ENCODE data around the gene RNF224. TPM values are rescaled to one million over a fixed set of nuclear protein-coding genes. Genes with fewer than 3 reads are reported as not detected.
A peak's percentile ranks its signal among the peaks of the same experiment; 100 is the strongest.

RNF224 gene
- total RNA-seq, 2 experiments from 2014 or later: 0.14 TPM; not detected in 1

- Mint-ChIP-seq H3K27me3 (no peaks in the 10 kb centered on the region), H3K9me3 (no peaks in the 10 kb centered on the region), H3K4me1 (ENCODE audit: low read depth) (peaks cover under 1% of the 10 kb centered on the region), H3K4me3 (peak overlapping the region; percentile 20), H3K36me3 (ENCODE audit: low read depth) (peaks cover 5% of the 10 kb centered on the region), H3K27ac (no peak overlapping the region)
- H3K27ac ChIP-seq (ENCODE audit: low read depth in 1 of 2, low read length in 2 of 2): no peak overlapping the region
- DNase-seq: no peak
- intact Hi-C loops (cut with DNase I, micrococcal nuclease): no loop called here
- peaks cover 0 to 6% of the 10 kb centered on the region in 2 experiments for H3K9me3 ChIP-seq (ENCODE audit: control insufficient read depth in 1 of 2, insufficient read depth in 1 of 2, low read length in 2 of 2)
- ChIA-PET CTCF (no interaction called here), POLR2A (no interaction called here)
- no peak for ATAC-seq (ENCODE audit: poor library complexity)
- peaks cover 17% of the 10 kb centered on the region for H3K4me1 ChIP-seq (ENCODE audit: insufficient read depth, low read length)
- TF ChIP-seq CTCF (IDR thresholded peaks at IDR 0.05): no peak
- no peaks in the 10 kb centered on the region for H3K27me3 ChIP-seq (ENCODE audit: control insufficient read depth in 1 of 2, insufficient read depth in 2 of 2, low read length in 2 of 2)
- H3K4me3 ChIP-seq (ENCODE audit: low read length): no peak overlapping the region
- H3K36me3 ChIP-seq (ENCODE audit: insufficient read depth, low read length): peaks cover 6% of the 10 kb centered on the region
These were observed 31.6 kb upstream of the RNF224 start for GRCh38 chr9:137195525-137196220.

GRCh38 chr9:137198051-137198901, 29.0 kb upstream of the RNF224 start:
- CTCF ChIA-PET: interaction anchor here (0.6 kb wide), 1 partner anchor 41 kb away, joined by 3 read pairs; no protein-coding TSS in a partner anchor

More at GRCh38 chr9:137198051-137198901, 29.0 kb upstream of the RNF224 start:
- Histone ChIP-seq H3K4me1 (ENCODE audit: insufficient read depth, low read length) (peaks cover 29% of the 10 kb centered on the region), H3K27me3 (ENCODE audit: control insufficient read depth in 1 of 2, insufficient read depth in 2 of 2, low read length in 2 of 2) (no peaks in the 10 kb centered on the region), H3K4me3 (ENCODE audit: low read length) (no peak overlapping the region), H3K9me3 (ENCODE audit: control insufficient read depth in 1 of 2, insufficient read depth in 1 of 2, low read length in 2 of 2) (peaks cover 0 to 6% of the 10 kb centered on the region in 2 experiments), H3K36me3 (ENCODE audit: insufficient read depth, low read length) (no peaks in the 10 kb centered on the region), H3K27ac (ENCODE audit: low read depth in 1 of 2, low read length in 2 of 2) (no peak overlapping the region)
- Mint-ChIP-seq H3K9me3 (no peaks in the 10 kb centered on the region), H3K4me1 (ENCODE audit: low read depth) (peaks cover 10% of the 10 kb centered on the region), H3K27ac (no peak overlapping the region), H3K4me3 (peak overlapping the region; percentile 51), H3K36me3 (ENCODE audit: low read depth) (no peaks in the 10 kb centered on the region), H3K27me3 (no peaks in the 10 kb centered on the region)
- ATAC-seq (ENCODE audit: poor library complexity) (no peak), DNase-seq (no peak)
- POLR2A ChIA-PET: interaction anchor here (0.8 to 1.1 kb wide), 2 partner anchors 9 to 25 kb away, joined by 4 to 5 read pairs; partner anchors contain the start of genes ANAPC2 and SSNA1
- TF ChIP-seq CTCF (IDR thresholded peaks at IDR 0.05): no peak
- intact Hi-C loops (cut with DNase I, micrococcal nuclease): loop anchor here in 1 of 2 experiments (1.0 kb wide), 1 partner anchor 9 kb away; no protein-coding TSS in a partner anchor
